Transverse colon (tissue), 3 donors: ENCODE data around the gene COQ8B.

Source experiments
- EP300 ChIP-seq: sonication (generic); formaldehyde crosslinking; IDR thresholded peaks from one replicate; pipeline ENCODE4 v1.6.1; 2017; ENCODE audit warnings: antibody characterized with exemption, low read depth
- POLR2A ChIP-seq: fragments of 450-650 bp; IDR thresholded peaks from one replicate; pipeline ENCODE4 v1.6.1; 2016; ENCODE audit warnings: antibody characterized with exemption, mild to moderate bottlenecking, moderate library complexity
- TF ChIP-seq, protein P1 (sequence below), 5 experiments: fragments of 200-600 bp in 3 of 5; fragments of 450-650 bp in 2 of 5; sonication (generic) in 3 of 5; IDR thresholded peaks; 1 replicate in 2 of 5; 2 replicates in 3 of 5; pipeline ENCODE4 v1.5.1; 2016 to 2017; ENCODE audit warnings: antibody characterized with exemption in 5 of 5, inconsistent platforms in 3 of 5, mild to moderate bottlenecking in 2 of 5, moderate library complexity in 1 of 5

DNA sequence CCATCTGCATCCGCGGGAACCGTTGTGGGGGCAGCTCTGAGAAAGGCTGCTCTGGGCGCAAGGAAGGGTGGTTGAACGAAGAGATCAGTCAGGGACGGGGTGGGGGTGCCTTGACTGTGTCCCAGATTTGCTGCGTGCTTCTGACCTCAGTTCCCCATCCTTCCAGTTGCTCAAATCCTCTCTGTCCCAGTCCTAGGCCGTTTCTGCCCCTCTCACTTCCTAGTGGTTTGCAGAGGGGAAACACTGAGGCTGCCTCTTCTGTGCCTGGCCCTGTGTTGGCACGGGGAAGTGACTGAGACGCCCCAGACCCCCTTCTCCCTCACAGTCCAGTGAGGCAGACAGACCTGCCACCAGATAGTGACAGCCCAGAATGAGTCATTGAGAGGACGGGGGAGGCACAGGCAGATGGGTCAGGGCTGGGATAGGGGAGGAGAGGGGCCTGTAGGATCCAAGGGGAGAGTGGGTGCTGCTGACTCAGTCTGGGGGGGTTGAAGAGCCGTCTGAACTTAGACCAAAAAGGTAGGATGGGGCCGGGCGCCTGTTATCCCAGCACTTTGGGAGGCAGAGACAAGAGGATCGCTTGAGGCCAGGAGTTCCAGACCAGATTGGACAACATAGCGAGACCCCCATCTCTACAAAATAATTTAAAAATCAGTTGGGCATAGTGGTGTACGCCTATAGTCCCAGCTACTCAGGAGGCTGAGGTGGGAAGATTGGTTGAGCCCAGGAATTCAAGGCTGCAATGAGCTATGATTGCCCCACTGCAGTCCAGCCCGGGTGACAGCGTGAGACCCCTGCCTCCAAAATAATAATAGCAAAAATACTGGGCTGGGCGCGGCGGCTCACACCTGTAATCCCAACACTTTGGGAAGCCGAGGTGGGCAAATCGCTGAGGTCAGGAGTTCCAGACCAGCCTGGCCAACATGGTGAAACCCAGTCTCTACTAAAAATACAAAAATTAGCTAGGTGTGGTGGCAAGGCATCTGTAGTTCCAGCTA, 52.7 kb downstream of the COQ8B start:
- TF ChIP-seq POLR2A (no peak), EP300 (no peak)
- TF ChIP-seq, protein P1, sequence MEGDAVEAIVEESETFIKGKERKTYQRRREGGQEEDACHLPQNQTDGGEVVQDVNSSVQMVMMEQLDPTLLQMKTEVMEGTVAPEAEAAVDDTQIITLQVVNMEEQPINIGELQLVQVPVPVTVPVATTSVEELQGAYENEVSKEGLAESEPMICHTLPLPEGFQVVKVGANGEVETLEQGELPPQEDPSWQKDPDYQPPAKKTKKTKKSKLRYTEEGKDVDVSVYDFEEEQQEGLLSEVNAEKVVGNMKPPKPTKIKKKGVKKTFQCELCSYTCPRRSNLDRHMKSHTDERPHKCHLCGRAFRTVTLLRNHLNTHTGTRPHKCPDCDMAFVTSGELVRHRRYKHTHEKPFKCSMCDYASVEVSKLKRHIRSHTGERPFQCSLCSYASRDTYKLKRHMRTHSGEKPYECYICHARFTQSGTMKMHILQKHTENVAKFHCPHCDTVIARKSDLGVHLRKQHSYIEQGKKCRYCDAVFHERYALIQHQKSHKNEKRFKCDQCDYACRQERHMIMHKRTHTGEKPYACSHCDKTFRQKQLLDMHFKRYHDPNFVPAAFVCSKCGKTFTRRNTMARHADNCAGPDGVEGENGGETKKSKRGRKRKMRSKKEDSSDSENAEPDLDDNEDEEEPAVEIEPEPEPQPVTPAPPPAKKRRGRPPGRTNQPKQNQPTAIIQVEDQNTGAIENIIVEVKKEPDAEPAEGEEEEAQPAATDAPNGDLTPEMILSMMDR (IDR thresholded peaks at IDR 0.05), result no peak
